ENCODE measurements around the gene STAP2.
"Not testable (repeated sequence)": the region's sequence is repeated elsewhere in the genome, so short reads cannot be mapped to it uniquely, and the experiment has no call there.

The STAP2 gene

DNA sequence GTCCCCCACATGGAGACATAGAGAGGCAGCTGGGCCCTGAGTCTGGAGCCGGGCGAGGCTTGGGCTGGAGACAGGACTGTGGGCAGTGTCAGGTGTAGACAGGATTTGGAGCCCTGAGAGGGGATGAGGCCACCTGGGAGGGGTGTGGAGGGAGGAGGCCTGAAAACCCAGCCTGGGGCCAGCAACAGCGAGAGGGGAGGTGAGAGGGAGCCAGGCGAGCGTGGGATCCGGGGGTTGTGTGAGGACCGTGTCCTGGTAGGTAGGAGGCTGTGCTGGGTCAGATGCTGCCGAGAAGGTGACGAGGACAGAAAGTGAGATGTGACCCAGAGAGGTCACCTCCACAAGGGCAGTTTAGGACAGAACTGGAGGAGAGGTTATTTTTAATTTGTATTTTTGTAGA is 12.1 kb upstream of the STAP2 start:
- H3K4me3 ChIP-seq (ENCODE audit: low read depth, low read length), result no peak overlapping the region
- TF ChIP-seq, protein P1, sequence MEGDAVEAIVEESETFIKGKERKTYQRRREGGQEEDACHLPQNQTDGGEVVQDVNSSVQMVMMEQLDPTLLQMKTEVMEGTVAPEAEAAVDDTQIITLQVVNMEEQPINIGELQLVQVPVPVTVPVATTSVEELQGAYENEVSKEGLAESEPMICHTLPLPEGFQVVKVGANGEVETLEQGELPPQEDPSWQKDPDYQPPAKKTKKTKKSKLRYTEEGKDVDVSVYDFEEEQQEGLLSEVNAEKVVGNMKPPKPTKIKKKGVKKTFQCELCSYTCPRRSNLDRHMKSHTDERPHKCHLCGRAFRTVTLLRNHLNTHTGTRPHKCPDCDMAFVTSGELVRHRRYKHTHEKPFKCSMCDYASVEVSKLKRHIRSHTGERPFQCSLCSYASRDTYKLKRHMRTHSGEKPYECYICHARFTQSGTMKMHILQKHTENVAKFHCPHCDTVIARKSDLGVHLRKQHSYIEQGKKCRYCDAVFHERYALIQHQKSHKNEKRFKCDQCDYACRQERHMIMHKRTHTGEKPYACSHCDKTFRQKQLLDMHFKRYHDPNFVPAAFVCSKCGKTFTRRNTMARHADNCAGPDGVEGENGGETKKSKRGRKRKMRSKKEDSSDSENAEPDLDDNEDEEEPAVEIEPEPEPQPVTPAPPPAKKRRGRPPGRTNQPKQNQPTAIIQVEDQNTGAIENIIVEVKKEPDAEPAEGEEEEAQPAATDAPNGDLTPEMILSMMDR (IDR thresholded peaks at IDR 0.05; ENCODE audit: low read depth, low read length), result no peak

DNA sequence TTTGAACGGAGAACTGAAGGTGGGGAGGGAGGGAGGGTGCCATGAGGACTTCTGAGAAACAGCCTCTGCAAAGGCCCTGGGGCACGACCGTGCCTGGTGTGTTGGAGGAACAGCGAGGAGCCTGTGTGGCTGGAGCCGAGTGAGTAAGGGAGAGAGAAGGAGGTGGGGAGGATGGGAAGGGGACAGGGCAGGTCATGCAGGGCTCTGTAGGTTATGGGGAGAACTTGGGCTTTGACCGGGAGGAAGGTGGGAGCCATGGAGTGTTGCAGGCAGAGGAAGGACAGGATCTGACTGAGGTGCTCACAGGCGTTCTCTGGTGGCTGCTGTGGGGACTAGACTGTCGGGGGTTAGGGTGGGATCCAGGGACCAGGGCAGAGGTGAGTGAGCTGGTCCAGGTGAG is 11.5 kb upstream of the STAP2 start:
- H3K4me3 ChIP-seq (ENCODE audit: low read depth, low read length), result no peak overlapping the region
- TF ChIP-seq, protein P1 (IDR thresholded peaks at IDR 0.05; ENCODE audit: low read depth, low read length), result no peak

DNA sequence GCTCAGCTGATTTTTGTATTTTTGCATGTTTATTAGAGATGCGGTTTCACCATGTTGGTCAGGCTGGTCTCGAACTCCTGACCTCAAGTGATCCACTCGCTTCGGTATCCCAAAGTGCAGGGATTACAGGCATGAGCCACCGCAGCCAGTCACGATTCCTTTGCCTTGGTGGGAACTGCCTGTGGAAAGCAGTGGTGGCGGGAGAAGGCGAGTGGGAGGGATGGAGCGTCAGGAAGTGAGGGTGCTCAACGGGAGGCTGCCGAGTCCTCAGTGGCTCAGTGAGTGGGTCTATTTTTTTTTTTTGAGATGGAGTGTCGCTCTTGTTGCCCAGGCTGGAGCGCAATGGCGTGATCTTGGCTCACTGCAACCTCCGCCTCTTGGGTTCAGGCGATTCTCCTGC is 10.6 kb upstream of the STAP2 start:
- H3K4me3 ChIP-seq (ENCODE audit: low read depth, low read length), result not testable (repeated sequence)

DNA sequence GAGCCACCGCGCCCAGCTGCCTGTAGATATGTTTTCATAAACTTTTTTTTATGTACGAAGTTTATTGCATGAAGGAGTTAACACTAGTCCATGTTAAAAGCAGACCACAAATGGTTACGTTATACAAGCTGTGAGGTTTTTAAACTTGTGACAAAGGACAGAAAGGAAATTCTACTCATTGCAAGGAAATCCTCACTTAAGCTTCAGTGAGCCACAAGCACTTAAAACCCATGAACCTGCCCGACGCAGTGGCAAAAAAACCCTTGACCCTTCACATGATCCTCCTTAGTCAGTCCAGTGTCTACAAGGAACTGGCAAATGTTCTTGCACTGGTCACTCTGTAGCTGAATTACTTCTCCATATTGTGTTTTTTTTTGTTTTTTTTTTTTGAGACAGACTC is 8.9 kb upstream of the STAP2 start:
- TF ChIP-seq, protein P1 (IDR thresholded peaks at IDR 0.05; ENCODE audit: low read depth, low read length), result no peak

DNA sequence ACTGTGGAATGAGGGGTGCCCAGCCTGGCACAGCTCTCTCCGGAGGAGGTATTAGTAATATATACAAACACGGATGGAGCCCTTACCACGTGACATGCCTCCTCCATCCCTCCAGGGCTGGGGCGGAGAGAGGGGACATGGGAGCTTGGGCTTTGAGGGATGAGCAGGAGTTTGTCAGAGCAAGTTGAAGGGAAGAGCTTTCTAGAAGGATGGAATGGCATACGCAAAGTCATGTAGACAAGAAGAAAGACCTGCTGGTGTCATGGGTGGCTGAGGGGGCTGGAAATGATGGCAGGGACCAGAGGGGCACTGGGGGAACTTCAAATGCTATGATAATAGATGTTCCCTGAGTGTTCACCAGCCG is 7.4 kb upstream of the STAP2 start:
- no peak overlapping the region for H3K4me3 ChIP-seq (ENCODE audit: low read depth, low read length)
- TF ChIP-seq, protein P1 (IDR thresholded peaks at IDR 0.05; ENCODE audit: low read depth, low read length), result no peak

More for the DNA sequence above, 8.9 kb upstream of the STAP2 start:
- no peak overlapping the region for H3K4me3 ChIP-seq (ENCODE audit: low read depth, low read length)

DNA sequence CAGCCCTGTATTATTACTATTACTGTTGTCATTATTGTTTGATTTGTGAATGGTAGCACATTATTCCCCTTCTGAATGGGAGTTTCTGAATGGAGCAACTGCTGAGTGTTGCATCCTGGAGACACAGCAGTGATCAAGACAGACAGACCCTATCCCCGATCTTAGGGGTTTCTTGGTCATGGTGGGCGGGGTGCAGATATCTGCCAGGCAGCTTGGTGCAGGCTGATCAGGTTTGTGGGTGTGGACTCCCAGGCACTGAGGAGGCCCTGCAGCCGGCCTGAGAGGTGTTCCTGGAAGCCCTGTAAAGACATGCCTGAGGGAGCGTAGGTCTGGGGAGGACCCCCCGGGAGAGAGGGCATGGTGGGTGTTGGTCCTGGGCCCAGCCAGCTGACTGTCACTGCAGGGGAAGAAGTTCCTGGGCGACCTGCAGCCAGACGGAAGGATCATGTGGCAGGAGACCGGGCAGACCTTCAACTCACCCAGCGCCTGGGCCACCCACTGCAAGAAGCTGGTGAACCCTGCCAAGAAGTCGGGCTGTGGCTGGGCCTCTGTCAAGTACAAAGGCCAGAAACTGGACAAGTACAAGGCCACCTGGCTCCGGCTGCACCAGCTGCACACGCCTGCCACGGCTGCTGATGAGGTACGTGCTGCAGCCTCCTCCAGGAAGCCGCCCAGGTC is 6.9 kb upstream of the STAP2 start:
- TF ChIP-seq, protein P1 (IDR thresholded peaks at IDR 0.05; ENCODE audit: low read depth, low read length), result no peak
- H3K4me3 ChIP-seq (ENCODE audit: low read depth, low read length), result no peak overlapping the region

DNA sequence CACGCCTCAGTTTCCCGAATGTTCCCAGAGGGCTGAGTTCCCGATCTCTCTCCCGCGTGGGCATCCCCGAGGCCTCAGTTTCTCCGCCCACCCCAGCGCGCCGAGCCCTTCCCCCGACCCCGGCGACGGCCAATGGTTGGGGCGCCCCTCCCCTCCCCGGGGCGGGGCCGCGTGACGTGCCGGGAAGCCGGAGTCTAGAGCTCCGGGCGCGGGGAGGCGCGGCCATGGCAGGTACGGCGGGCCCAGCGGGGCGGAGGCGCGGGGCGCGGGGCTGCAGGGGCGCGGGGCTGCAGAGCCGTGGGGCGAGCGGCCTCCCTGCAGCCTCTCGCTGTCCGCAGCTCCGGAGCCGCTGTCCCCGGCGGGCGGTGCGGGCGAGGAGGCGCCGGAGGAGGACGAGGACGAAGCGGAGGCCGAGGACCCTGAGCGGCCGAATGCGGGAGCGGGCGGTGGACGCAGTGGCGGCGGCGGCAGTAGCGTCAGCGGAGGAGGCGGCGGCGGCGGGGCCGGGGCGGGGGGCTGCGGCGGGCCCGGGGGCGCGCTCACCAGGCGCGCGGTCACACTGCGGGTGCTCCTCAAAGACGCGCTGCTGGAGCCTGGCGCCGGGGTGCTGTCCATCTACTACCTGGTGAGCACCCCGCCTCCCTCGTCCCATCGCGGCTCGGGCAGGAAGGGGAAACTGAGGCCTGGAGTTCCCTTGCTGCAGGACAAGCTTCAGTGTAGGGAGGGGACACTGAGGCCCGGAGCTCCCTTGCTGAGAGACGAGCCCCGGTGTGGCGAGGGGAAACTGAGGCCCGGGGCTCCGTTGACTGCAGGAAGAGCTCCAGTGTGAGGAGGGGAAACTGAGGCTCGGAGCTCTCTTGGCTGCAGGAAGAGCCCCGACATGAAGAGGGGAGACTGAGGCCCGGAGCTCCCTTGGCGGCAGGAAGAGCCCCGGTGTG is 5.0 kb upstream of the STAP2 start, which contains the start of gene MPND:
Gene MPND, plus strand, starts transcription at position 193 of the 938 bp plus-strand sequence. Its CDS starts 32 bp downstream, at position 225.
- H3K4me3 ChIP-seq (ENCODE audit: low read depth, low read length), result peak within 1 kb of the TSS; percentile 75

More for the DNA sequence above, 5.0 kb upstream of the STAP2 start, which contains the start of gene MPND:
- TF ChIP-seq, protein P1 (IDR thresholded peaks at IDR 0.05; ENCODE audit: low read depth, low read length), result no peak

Measured in WI38 (cell line).